ENCODE data around the gene PLK5.

- TF ChIP-seq CTCF (conservative IDR thresholded peaks at IDR 0.05; ENCODE audit: low read depth, low read length) (no peak), USF2 (IDR thresholded peaks at IDR 0.05; ENCODE audit: low read depth, low read length) (no peak), POLR2A (IDR thresholded peaks at IDR 0.05; ENCODE audit: low read depth, low read length) (no peak), RAD21 (IDR thresholded peaks at IDR 0.05; ENCODE audit: low read length) (no peak), MAZ (IDR thresholded peaks at IDR 0.05; ENCODE audit: borderline replicate concordance, low read depth, low read length) (no peak), RFX5 (IDR thresholded peaks at IDR 0.05; ENCODE audit: low read depth, low read length) (no peak), SMC3 (IDR thresholded peaks at IDR 0.05; ENCODE audit: low read depth, low read length) (no peak), BHLHE40 (IDR thresholded peaks at IDR 0.05; ENCODE audit: low read depth, low read length) (no peak), RCOR1 (IDR thresholded peaks at IDR 0.05; ENCODE audit: insufficient replicate concordance, low read length) (no peak), MXI1 (IDR thresholded peaks at IDR 0.05; ENCODE audit: borderline replicate concordance, low read depth, low read length) (no peak)
Observed at GRCh38 chr19:1523412-1524286, at the start of gene PLK5.

All from IMR-90 (cell line).